Adipose tissue (tissue), 3 donors: ENCODE data around the gene HBG1. TPM values are rescaled to one million over a fixed set of nuclear protein-coding genes. Genes with fewer than 3 reads are reported as not detected.

Source experiments
- H3K27ac ChIP-seq: one replicate; pipeline ENCODE4 v1.5.1; 2013; ENCODE audit warnings: low read depth, low read length
- polyA plus RNA-seq, 3 donors: library from polyadenylated mRNA; stranded (reverse); fragments of 200-250 nt; gene quantifications; one replicate each; pipeline ENCODE4 v1.2.3, GENCODE V29; 2013
- donor health status: healthy with polysubstance abuse.
- donor health status: Bipolar disorder and iron deficiency.
- donor health status: healthy.

The HBG1 gene
- polyA plus RNA-seq, 3 donors, result not detected

GRCh38 chr11:5198285-5198684 lies 51.4 kb downstream of the HBG1 start:
- H3K27ac ChIP-seq, result no peak overlapping the region

Other genes with a start within 250 kb of the HBG1 start
- not detected for gene OR52J3, start 203.3 kb downstream of the HBG1 start, polyA plus RNA-seq
- gene OR52E2, start 190.2 kb downstream of the HBG1 start, polyA plus RNA-seq, result not detected
- gene OR52E1, start 180.3 kb downstream of the HBG1 start, polyA plus RNA-seq, result not detected
- gene OR52A5, start 111.5 kb downstream of the HBG1 start, polyA plus RNA-seq, result not detected
- gene OR52A1, start 95.1 kb downstream of the HBG1 start, polyA plus RNA-seq, result not detected
- not detected for gene OR51V1, start 49.2 kb downstream of the HBG1 start, polyA plus RNA-seq
- 100 to 1,000 TPM in 1 of 3 donors, 10 to 100 TPM in 2; 12.9 to 541 (median 41.6) TPM for gene HBB, start 22.8 kb downstream of the HBG1 start, polyA plus RNA-seq
- under 1 TPM in 1 of 3 donors, not detected in 2; 0.30 TPM for gene HBD, start 15.4 kb downstream of the HBG1 start, polyA plus RNA-seq
- gene HBG2, start 4.9 kb upstream of the HBG1 start, polyA plus RNA-seq, result not detected
- under 1 TPM in 2 of 3 donors, not detected in 1; 0.10 to 0.14 TPM for gene HBE1, start 20.1 kb upstream of the HBG1 start, polyA plus RNA-seq
- gene OR51B4, start 52.1 kb upstream of the HBG1 start, polyA plus RNA-seq, result not detected
- gene OR51B2, start 74.4 kb upstream of the HBG1 start, polyA plus RNA-seq, result not detected
- gene OR51B5, start 93.7 kb upstream of the HBG1 start, polyA plus RNA-seq, result not detected
- not detected for gene OR51B6, start 101.7 kb upstream of the HBG1 start, polyA plus RNA-seq
- gene OR51M1, start 134.0 kb upstream of the HBG1 start, polyA plus RNA-seq, result not detected
- not detected for gene OR51Q1, start 172.3 kb upstream of the HBG1 start, polyA plus RNA-seq
- not detected for gene OR51I1, start 191.7 kb upstream of the HBG1 start, polyA plus RNA-seq
- not detected for gene OR51I2, start 199.5 kb upstream of the HBG1 start, polyA plus RNA-seq
- not detected for gene OR52D1, start 238.8 kb upstream of the HBG1 start, polyA plus RNA-seq